Gastroesophageal sphincter (tissue), 3 donors: Measurements from ENCODE around the gene AFAP1.

ENCODE experiments used
- CTCF ChIP-seq, 4 experiments: fragments of 200-600 bp in 2 of 4; fragments of 450-650 bp in 2 of 4; sonication (generic) in 1 of 4; IDR thresholded peaks; one replicate each; pipeline ENCODE4 v1.5.1; 2017 to 2019; ENCODE audit warnings: antibody characterized with exemption in 4 of 4, mild to moderate bottlenecking in 2 of 4, moderate library complexity in 2 of 4
- POLR2A ChIP-seq, 2 donors: fragments of 450-650 bp; IDR thresholded peaks; one replicate each; pipeline ENCODE4 v1.6.1; 2017; ENCODE audit warnings: antibody characterized with exemption in 2 of 2, mild to moderate bottlenecking in 2 of 2, moderate library complexity in 1 of 2
- POLR2AphosphoS5 ChIP-seq: sonication (generic); formaldehyde crosslinking; IDR thresholded peaks from one replicate; pipeline ENCODE4 v1.6.1; 2017; ENCODE audit warnings: antibody characterized with exemption

- TF ChIP-seq CTCF (IDR thresholded peaks at IDR 0.05) (no peak), POLR2A (IDR thresholded peaks at IDR 0.05) (no peak), POLR2AphosphoS5 (no peak)
Observed at GRCh38 chr4:7879127-7879526, 60.5 kb downstream of the AFAP1 start.
